ENCODE measurements around the gene KLRC1. TPM values are rescaled to one million over a fixed set of nuclear protein-coding genes. Genes with fewer than 3 reads are reported as not detected.

The KLRC1 gene
- polyA plus RNA-seq, 2 of the 4 experiments (the other 2 are of a cell fraction): not detected

DNA sequence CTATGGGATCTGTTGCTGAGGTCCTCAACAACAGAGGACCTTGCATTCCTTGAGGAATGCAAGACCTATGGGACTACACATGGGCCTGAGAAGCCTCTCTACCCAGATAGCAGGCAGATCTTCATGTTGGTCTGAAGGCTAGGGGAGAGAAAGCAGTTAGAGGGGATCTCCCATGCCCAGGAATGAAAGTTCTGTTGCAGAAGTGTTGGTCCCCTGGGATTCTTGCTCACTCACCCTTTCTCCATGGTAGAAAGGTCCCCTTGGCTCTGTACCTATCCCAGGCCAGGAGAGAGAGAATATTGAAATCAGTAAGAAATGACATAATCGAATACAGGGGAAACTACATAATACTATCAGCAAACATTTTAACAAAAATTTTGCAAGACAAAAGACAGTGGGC, 16.5 kb upstream of the KLRC1 start (continued):
- TF ChIP-seq HEYL (CRISPR knock-in tag; IDR thresholded peaks at IDR 0.05): no peak

DNA sequence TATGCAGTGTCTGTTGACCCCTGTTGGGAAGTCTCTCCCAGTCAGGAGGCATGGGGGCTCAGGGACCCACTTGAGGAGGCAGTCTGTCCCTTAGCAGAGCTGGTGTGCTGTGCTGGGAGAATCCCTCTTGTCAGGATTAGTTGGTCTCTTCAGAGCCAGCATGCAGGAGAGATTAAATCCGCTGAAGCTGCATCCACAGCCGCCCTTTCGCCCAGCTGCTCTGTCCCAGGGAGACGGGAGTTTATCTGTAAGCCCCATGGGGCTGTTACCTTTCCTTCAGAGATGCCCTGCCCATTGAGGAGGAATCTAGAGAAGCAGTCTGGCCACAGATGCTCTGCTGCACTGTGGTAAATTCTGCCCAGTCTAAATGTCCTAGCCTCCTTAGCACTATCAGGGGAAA, 13.1 kb upstream of the KLRC1 start:
- TF ChIP-seq CHD2 (IDR thresholded peaks at IDR 0.05; ENCODE audit: low read length, partially characterized antibody): no peak
- TF ChIP-seq ZSCAN20 (CRISPR knock-in tag; IDR thresholded peaks at IDR 0.05): no peak
- ATAC-seq: no peak
- CTCF ChIA-PET: interaction anchor here (0.7 kb wide), 1 partner anchor 40 kb away, joined by 3 read pairs; the partner anchor contains the start of gene EIF2S3B

DNA sequence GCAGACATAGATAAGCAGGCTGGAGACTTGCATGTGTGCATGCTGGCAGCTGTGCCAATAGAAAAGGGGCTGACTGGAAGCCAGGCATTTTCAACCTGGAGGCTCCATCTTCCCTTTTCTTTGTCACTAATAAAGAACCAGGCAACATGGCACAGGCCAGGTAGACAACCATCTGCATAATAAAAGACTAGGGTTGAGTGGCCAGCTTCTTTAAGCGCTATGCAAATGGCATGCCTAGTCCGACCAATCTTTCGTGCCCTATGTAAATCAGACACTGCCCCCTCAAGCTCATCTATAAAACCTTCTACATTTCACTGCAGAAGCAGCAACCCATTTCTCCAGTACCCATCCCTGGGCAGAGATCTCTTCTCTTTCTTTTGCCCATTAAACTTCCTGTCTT, 4.6 kb upstream of the KLRC1 start:
- CTCF ChIA-PET: interaction anchor here (1.0 kb wide), 1 partner anchor 91 kb away, joined by 3 read pairs; no protein-coding TSS in a partner anchor
- H3K27ac ChIP-seq: no peak overlapping the region
- peaks cover 23% of the 10 kb centered on the region for H3K9me3 ChIP-seq
- H3K4me2 ChIP-seq: no peak overlapping the region
- POLR2A ChIA-PET: no interaction called here
- WGBS (ENCODE audit: missing lambda C conversion rate): 71% methylated on average over 3 of the region's 3 CpGs
- TF ChIP-seq HOXB13 (CRISPR knock-in tag; IDR thresholded peaks at IDR 0.05; ENCODE audit: low read depth): no peak
- TF ChIP-seq, protein P1, sequence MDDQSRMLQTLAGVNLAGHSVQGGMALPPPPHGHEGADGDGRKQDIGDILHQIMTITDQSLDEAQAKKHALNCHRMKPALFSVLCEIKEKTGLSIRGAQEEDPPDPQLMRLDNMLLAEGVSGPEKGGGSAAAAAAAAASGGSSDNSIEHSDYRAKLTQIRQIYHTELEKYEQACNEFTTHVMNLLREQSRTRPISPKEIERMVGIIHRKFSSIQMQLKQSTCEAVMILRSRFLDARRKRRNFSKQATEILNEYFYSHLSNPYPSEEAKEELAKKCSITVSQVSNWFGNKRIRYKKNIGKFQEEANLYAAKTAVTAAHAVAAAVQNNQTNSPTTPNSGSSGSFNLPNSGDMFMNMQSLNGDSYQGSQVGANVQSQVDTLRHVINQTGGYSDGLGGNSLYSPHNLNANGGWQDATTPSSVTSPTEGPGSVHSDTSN (IDR thresholded peaks at IDR 0.05): no peak
- TF ChIP-seq CEBPB (IDR thresholded peaks at IDR 0.05): no peak
- TF ChIP-seq RARB (CRISPR knock-in tag; IDR thresholded peaks at IDR 0.05): no peak
- TF ChIP-seq, protein P2, sequence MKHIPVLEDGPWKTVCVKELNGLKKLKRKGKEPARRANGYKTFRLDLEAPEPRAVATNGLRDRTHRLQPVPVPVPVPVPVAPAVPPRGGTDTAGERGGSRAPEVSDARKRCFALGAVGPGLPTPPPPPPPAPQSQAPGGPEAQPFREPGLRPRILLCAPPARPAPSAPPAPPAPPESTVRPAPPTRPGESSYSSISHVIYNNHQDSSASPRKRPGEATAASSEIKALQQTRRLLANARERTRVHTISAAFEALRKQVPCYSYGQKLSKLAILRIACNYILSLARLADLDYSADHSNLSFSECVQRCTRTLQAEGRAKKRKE (CRISPR knock-in tag; IDR thresholded peaks at IDR 0.05; ENCODE audit: low read depth): no peak
- TF ChIP-seq, protein P3, sequence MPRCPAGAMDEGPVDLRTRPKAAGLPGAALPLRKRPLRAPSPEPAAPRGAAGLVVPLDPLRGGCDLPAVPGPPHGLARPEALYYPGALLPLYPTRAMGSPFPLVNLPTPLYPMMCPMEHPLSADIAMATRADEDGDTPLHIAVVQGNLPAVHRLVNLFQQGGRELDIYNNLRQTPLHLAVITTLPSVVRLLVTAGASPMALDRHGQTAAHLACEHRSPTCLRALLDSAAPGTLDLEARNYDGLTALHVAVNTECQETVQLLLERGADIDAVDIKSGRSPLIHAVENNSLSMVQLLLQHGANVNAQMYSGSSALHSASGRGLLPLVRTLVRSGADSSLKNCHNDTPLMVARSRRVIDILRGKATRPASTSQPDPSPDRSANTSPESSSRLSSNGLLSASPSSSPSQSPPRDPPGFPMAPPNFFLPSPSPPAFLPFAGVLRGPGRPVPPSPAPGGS (IDR thresholded peaks at IDR 0.05): no peak
- TF ChIP-seq RAD21 (conservative IDR thresholded peaks at IDR 0.05 in 1 of 2, IDR thresholded peaks at IDR 0.05 in 1 of 2): no peak
- TF ChIP-seq NFE2L2 (conservative IDR thresholded peaks at IDR 0.05; ENCODE audit: low read length): no peak
- no peak for FAIRE-seq
- ATAC-seq: no peak
- H3K4me1 ChIP-seq: no peaks in the 10 kb centered on the region
- no peak overlapping the region for H3K4me3 ChIP-seq
- DNase-seq (ENCODE audit: low read depth in 1 of 2, low spot score in 1 of 2): no peak

More for the DNA sequence above, 13.1 kb upstream of the KLRC1 start:
- Histone ChIP-seq H3K4me3 (no peak overlapping the region), H3K27ac (no peak overlapping the region), H3K4me2 (no peak overlapping the region), H3K9me3 (peaks cover 4% of the 10 kb centered on the region; the same call in 1 of the 3 replicates), H3K4me1 (no peaks in the 10 kb centered on the region)
- WGBS (ENCODE audit: missing lambda C conversion rate): 41% methylated on average over 4 of the region's 4 CpGs
- POLR2A ChIA-PET: no interaction called here
- DNase-seq (ENCODE audit: low read depth in 1 of 2, low spot score in 1 of 2): no peak
- FAIRE-seq: no peak

DNA sequence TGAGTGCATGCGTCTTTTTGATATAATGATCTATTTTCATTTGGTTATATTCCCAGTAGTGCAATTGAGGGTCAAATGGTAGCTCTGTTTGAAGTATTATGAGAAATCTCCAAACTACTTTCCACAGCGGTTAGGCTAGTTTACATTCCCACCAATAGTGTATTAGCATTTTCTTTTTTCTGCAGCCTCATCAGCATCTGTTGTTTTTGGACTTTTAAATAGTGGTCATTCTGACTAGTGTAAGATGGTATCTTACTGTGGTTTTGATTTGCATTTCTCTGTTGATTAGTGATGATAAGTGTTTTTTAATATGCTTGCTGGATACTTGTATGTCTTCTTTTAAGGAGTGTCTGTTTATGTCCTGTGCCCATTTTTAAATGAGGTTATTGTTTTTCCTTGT, 3.7 kb upstream of the KLRC1 start:
- ATAC-seq (no peak), FAIRE-seq (no peak)
- CTCF ChIA-PET: no interaction called here

DNA sequence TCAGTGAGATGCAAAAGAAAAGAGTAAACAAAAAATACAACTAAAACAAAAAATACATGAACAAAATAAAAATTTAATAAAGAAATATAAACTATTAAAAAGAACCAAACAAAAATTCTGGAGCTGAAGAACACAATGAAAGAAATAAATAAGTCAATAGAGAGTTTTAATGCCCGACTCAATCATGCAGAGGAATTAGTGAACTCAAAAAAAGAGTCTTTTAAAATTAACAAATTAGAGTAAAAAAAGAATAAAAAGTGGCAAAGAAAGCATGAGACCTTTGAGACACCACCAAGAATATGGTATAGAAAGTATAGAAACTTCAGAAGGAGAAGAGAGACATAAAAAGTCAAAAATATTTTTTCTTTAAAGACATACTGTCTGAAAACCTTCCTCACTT, 2.6 kb upstream of the KLRC1 start:
- TF ChIP-seq, protein P4, sequence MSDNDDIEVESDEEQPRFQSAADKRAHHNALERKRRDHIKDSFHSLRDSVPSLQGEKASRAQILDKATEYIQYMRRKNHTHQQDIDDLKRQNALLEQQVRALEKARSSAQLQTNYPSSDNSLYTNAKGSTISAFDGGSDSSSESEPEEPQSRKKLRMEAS (IDR thresholded peaks at IDR 0.05): no peak
- no peak for TF ChIP-seq NR3C1 (IDR thresholded peaks at IDR 0.05)
- TF ChIP-seq, protein P5, sequence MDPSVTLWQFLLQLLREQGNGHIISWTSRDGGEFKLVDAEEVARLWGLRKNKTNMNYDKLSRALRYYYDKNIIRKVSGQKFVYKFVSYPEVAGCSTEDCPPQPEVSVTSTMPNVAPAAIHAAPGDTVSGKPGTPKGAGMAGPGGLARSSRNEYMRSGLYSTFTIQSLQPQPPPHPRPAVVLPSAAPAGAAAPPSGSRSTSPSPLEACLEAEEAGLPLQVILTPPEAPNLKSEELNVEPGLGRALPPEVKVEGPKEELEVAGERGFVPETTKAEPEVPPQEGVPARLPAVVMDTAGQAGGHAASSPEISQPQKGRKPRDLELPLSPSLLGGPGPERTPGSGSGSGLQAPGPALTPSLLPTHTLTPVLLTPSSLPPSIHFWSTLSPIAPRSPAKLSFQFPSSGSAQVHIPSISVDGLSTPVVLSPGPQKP (IDR thresholded peaks at IDR 0.05; ENCODE audit: low read depth, low read length): no peak
- TF ChIP-seq GATA3 (IDR thresholded peaks at IDR 0.05; ENCODE audit: borderline replicate concordance): no peak
- no peak for TF ChIP-seq TFCP2L1 (CRISPR knock-in tag; IDR thresholded peaks at IDR 0.05)
- no peak for FAIRE-seq
- DNase-seq (ENCODE audit: low read depth in 1 of 2, low spot score in 1 of 2): no peak
- whole genome bisulfite sequencing (ENCODE audit: missing lambda C conversion rate): 2% methylated on average over 1 of the region's 1 CpG
- Histone ChIP-seq H3K9me3 (peaks cover 19% of the 10 kb centered on the region; the same call in 2 of the 3 replicates), H3K27ac (no peak overlapping the region), H3K4me3 (no peak overlapping the region), H3K4me2 (no peak overlapping the region), H3K4me1 (no peaks in the 10 kb centered on the region)
- ATAC-seq: no peak
- CTCF ChIA-PET: no interaction called here
- POLR2A ChIA-PET: no interaction called here

More for the DNA sequence above, 3.7 kb upstream of the KLRC1 start:
- H3K4me1 ChIP-seq: no peaks in the 10 kb centered on the region
- no peak overlapping the region for H3K4me3 ChIP-seq
- no peak overlapping the region for H3K27ac ChIP-seq
- DNase-seq (ENCODE audit: low read depth in 1 of 2, low spot score in 1 of 2): no peak
- 68% methylated on average over 2 of the region's 2 CpGs for WGBS (ENCODE audit: missing lambda C conversion rate)
- peaks cover 19% of the 10 kb centered on the region for H3K9me3 ChIP-seq
- H3K4me2 ChIP-seq: no peak overlapping the region
- TF ChIP-seq NPAS2 (CRISPR knock-in tag; IDR thresholded peaks at IDR 0.05; ENCODE audit: borderline replicate concordance): no peak
- no peak for TF ChIP-seq RAD21 (conservative IDR thresholded peaks at IDR 0.05 in 1 of 2, IDR thresholded peaks at IDR 0.05 in 1 of 2)
- TF ChIP-seq, protein P2 (CRISPR knock-in tag; IDR thresholded peaks at IDR 0.05; ENCODE audit: low read depth): no peak
- POLR2A ChIA-PET: no interaction called here
